H9 (cell line): ENCODE measurements around the gene RHEBL1. TPM values are rescaled to one million over a fixed set of nuclear protein-coding genes. Genes with fewer than 3 reads are reported as not detected.

Experiments
- DNase-seq: peaks from one replicate; pipeline ENCODE4 v3.0.0-alpha.2; 2017
- H2AFZ ChIP-seq: one replicate; pipeline ENCODE4 v1.6.1; 2013; ENCODE audit warnings: mild to moderate bottlenecking, low read length, control low read depth, moderate library complexity
- H2AK5ac ChIP-seq: 2 replicates; pipeline ENCODE4 v1.6.1; 2013; ENCODE audit warnings: low read length, control low read depth, mixed read lengths; ENCODE audit not compliant: insufficient read length
- H2BK120ac ChIP-seq: one replicate; pipeline ENCODE4 v1.6.1; 2013; ENCODE audit warnings: low read depth, mild to moderate bottlenecking, low read length, control low read depth, inconsistent platforms; ENCODE audit not compliant: poor library complexity, severe bottlenecking
- H2BK12ac ChIP-seq: 2 replicates; pipeline ENCODE4 v1.6.1; 2013; ENCODE audit warnings: low read length, control low read depth, mixed read lengths, low read depth; ENCODE audit not compliant: insufficient read length
- H2BK15ac ChIP-seq: 2 replicates; pipeline ENCODE4 v1.6.1; 2013; ENCODE audit warnings: low read depth, low read length, control low read depth
- H2BK20ac ChIP-seq: one replicate; pipeline ENCODE4 v1.6.1; 2013; ENCODE audit warnings: low read depth, mild to moderate bottlenecking, low read length, control low read depth, inconsistent platforms; ENCODE audit not compliant: poor library complexity, severe bottlenecking
- H2BK5ac ChIP-seq: 2 replicates; pipeline ENCODE4 v1.6.1; 2013; ENCODE audit warnings: low read length, control low read depth, mixed read lengths; ENCODE audit not compliant: insufficient read length
- H3K14ac ChIP-seq: 2 replicates; pipeline ENCODE4 v1.6.1; 2013; ENCODE audit warnings: low read length, control low read depth; ENCODE audit not compliant: insufficient read depth
- H3K18ac ChIP-seq: 2 replicates; pipeline ENCODE4 v1.6.1; 2013; ENCODE audit warnings: low read depth, mild to moderate bottlenecking, mixed read lengths, low read length, control low read depth; ENCODE audit not compliant: insufficient read length
- H3K23ac ChIP-seq: 2 replicates; pipeline ENCODE4 v1.6.1; 2013; ENCODE audit warnings: low read length, control low read depth, mixed read lengths, low read depth; ENCODE audit not compliant: insufficient read length
- H3K23me2 ChIP-seq: 2 replicates; pipeline ENCODE4 v1.6.1; 2013; ENCODE audit warnings: low read depth, mild to moderate bottlenecking, mixed read lengths, low read length, control low read depth; ENCODE audit not compliant: insufficient read length, poor library complexity, severe bottlenecking
- H3K27ac ChIP-seq: 2 replicates; pipeline ENCODE4 v1.5.1; 2013; ENCODE audit warnings: low read length, control low read depth, mixed read lengths, low read depth; ENCODE audit not compliant: insufficient read length
- H3K27me3 ChIP-seq: 2 replicates; pipeline ENCODE4 v1.6.1; 2013; ENCODE audit warnings: low read length, control low read depth, inconsistent platforms; ENCODE audit not compliant: insufficient read depth
- H3K4ac ChIP-seq: 2 replicates; pipeline ENCODE4 v1.6.1; 2013; ENCODE audit warnings: low read depth, mild to moderate bottlenecking, control low read depth, inconsistent platforms, low read length, moderate library complexity
- H3K4me1 ChIP-seq: 2 replicates; pipeline ENCODE4 v1.6.1; 2013; ENCODE audit warnings: low read length, control low read depth, inconsistent platforms; ENCODE audit not compliant: insufficient read depth
- H3K4me2 ChIP-seq: 2 replicates; pipeline ENCODE4 v1.6.1; 2013; ENCODE audit warnings: low read length, control low read depth, mixed read lengths; ENCODE audit not compliant: insufficient read length, insufficient read depth
- H3K56ac ChIP-seq: 2 replicates; pipeline ENCODE4 v1.6.1; 2013; ENCODE audit warnings: low read depth, mild to moderate bottlenecking, mixed read lengths, low read length, control low read depth; ENCODE audit not compliant: insufficient read length
- H3K79me1 ChIP-seq: 2 replicates; pipeline ENCODE4 v1.6.1; 2013; ENCODE audit warnings: low read depth, mild to moderate bottlenecking, moderate library complexity, low read length, control low read depth, inconsistent platforms; ENCODE audit not compliant: insufficient read depth, poor library complexity, severe bottlenecking
- H3K79me2 ChIP-seq: 2 replicates; pipeline ENCODE4 v1.6.1; 2013; ENCODE audit warnings: low read length, control low read depth, inconsistent platforms; ENCODE audit not compliant: insufficient read depth
- H3K9ac ChIP-seq: 2 replicates; pipeline ENCODE4 v1.6.1; 2013; ENCODE audit warnings: low read length, control low read depth, mixed read lengths; ENCODE audit not compliant: insufficient read length; ENCODE audit errors: extremely low read depth
- H3K9me3 ChIP-seq: one replicate; pipeline ENCODE4 v1.6.1; 2013; ENCODE audit warnings: low read depth, low read length, inconsistent platforms; ENCODE audit not compliant: control insufficient read depth
- H3T11ph ChIP-seq: one replicate; pipeline ENCODE4 v1.6.1; 2013; ENCODE audit warnings: mild to moderate bottlenecking, low read length, control low read depth, inconsistent platforms
- H4K20me1 ChIP-seq: one replicate; pipeline ENCODE4 v1.6.1; 2013; ENCODE audit not compliant: control insufficient read depth, insufficient read length, insufficient read depth
- H4K5ac ChIP-seq: 2 replicates; pipeline ENCODE4 v1.6.1; 2013; ENCODE audit warnings: low read depth, mild to moderate bottlenecking, mixed read lengths, low read length, control low read depth; ENCODE audit not compliant: insufficient read length
- H4K8ac ChIP-seq: replicated peaks from 2 replicates; pipeline ENCODE4 v1.6.1; 2013; ENCODE audit warnings: low read length, control low read depth, mixed read lengths, low read depth; ENCODE audit not compliant: insufficient read length
- H4K91ac ChIP-seq: 2 replicates; pipeline ENCODE4 v1.6.1; 2013; ENCODE audit warnings: low read depth, mild to moderate bottlenecking, moderate library complexity, mixed read lengths, low read length, control low read depth; ENCODE audit not compliant: insufficient read length
- H3K27ac Mint-ChIP-seq, 3 experiments: 2 replicates in 2 of 3; 3 replicates in 1 of 3; pipeline ENCODE4 v1.8.0; 2020 to 2021; ENCODE audit warnings: mixed read lengths in 3 of 3, mild to moderate bottlenecking in 1 of 3, moderate library complexity in 1 of 3
- H3K27me3 Mint-ChIP-seq: 2 replicates; pipeline ENCODE4 v1.8.0; 2021; ENCODE audit warnings: low read depth, mild to moderate bottlenecking, moderate library complexity, mixed read lengths
- H3K36me3 Mint-ChIP-seq, 3 experiments: 2 replicates in 2 of 3; 3 replicates in 1 of 3; pipeline ENCODE4 v1.8.0; 2020 to 2021; ENCODE audit warnings: low read depth in 3 of 3, mixed read lengths in 3 of 3; ENCODE audit not compliant: insufficient read depth in 1 of 3
- H3K4me1 Mint-ChIP-seq, 2 experiments: 2 replicates each; pipeline ENCODE4 v1.8.0; 2020; ENCODE audit warnings: mixed read lengths in 2 of 2
- H3K4me3 Mint-ChIP-seq, 2 experiments: 2 replicates in 1 of 2; 3 replicates in 1 of 2; pipeline ENCODE4 v1.8.0; 2020 to 2021; ENCODE audit warnings: mild to moderate bottlenecking in 2 of 2, mixed read lengths in 2 of 2, moderate library complexity in 1 of 2
- H3K9me3 Mint-ChIP-seq, 2 experiments: 2 replicates in 1 of 2; 3 replicates in 1 of 2; pipeline ENCODE4 v1.8.0; 2020; ENCODE audit warnings: mild to moderate bottlenecking in 2 of 2, mixed read lengths in 2 of 2, moderate library complexity in 1 of 2
- CTCF ChIP-seq: fragments of 200-600 bp; sonication (generic); conservative IDR thresholded peaks from 3 replicates; pipeline ENCODE4 v1.8.0; 2021; ENCODE audit warnings: antibody characterized with exemption, mild to moderate bottlenecking
- WGBS: extraction: QIAGEN DNeasy Blood & Tissue Kit; methylation state at CpG from one replicate; pipeline ENCODE4 v1.1.7; 2013; ENCODE audit warnings: missing lambda C conversion rate, low lambda C conversion rate, mixed read lengths; ENCODE audit not compliant: insufficient read length; ENCODE audit errors: extremely low coverage; 5-methylcytosine and 5-hydroxymethylcytosine counted together
- total RNA-seq: library from RNA; stranded (reverse); gene quantifications from 2 replicates; pipeline ENCODE4 v1.2.1, GENCODE V29; 2021

The RHEBL1 gene
- total RNA-seq, 1 experiment from 2014 or later, result 4.0 TPM

GRCh38 chr12:49084438-49084837, 14.7 kb upstream of the RHEBL1 start:
- no peak overlapping the region for H3K4ac ChIP-seq
- H3K9me3 ChIP-seq, result no peaks in the 10 kb centered on the region

More at GRCh38 chr12:49084438-49084837, 14.7 kb upstream of the RHEBL1 start:
- H3K4me1 Mint-ChIP-seq, result peaks cover 9 to 14% of the 10 kb centered on the region in 2 experiments
- H2BK15ac ChIP-seq, result no peak overlapping the region
- peaks cover 24% of the 10 kb centered on the region for H3K27me3 ChIP-seq
- no peak for TF ChIP-seq CTCF
- no peak overlapping the region for H3K27ac Mint-ChIP-seq
- peaks cover 5% of the 10 kb centered on the region for H4K20me1 ChIP-seq
- H3K23ac ChIP-seq, result no peak overlapping the region
- H2BK120ac ChIP-seq, result no peak overlapping the region
- no peak overlapping the region for H3K56ac ChIP-seq
- no peaks in the 10 kb centered on the region for H3K4me1 ChIP-seq
- no peak overlapping the region for H3K14ac ChIP-seq
- H2BK12ac ChIP-seq, result no peak overlapping the region
- no peak overlapping the region for H2AFZ ChIP-seq
- H2BK20ac ChIP-seq, result no peak overlapping the region
- no peak overlapping the region for H3K27ac ChIP-seq
- H4K5ac ChIP-seq, result no peak overlapping the region
- no peak overlapping the region for H3K4me3 Mint-ChIP-seq
- no peaks in the 10 kb centered on the region for H3K36me3 Mint-ChIP-seq
- no peaks in the 10 kb centered on the region for H3K79me1 ChIP-seq
- H3K4me2 ChIP-seq, result no peak overlapping the region
- H4K8ac ChIP-seq, result no peak overlapping the region
- no peaks in the 10 kb centered on the region for H3K79me2 ChIP-seq
- H2AK5ac ChIP-seq, result no peak overlapping the region
- H3K18ac ChIP-seq, result no peak overlapping the region
- H3K9ac ChIP-seq, result no peak overlapping the region
- no CpG with 5 or more reads among the region's 3 CpGs for WGBS
- no peaks in the 10 kb centered on the region for H3K9me3 Mint-ChIP-seq
- H2BK5ac ChIP-seq, result no peak overlapping the region
- H3T11ph ChIP-seq, result no peak overlapping the region
- H4K91ac ChIP-seq, result no peak overlapping the region
- DNase-seq, result no peak
- peaks cover 77% of the 10 kb centered on the region for H3K27me3 Mint-ChIP-seq
- H3K23me2 ChIP-seq, result peaks cover 6% of the 10 kb centered on the region
